ENCODE data around the gene GTF2H1. TPM values are rescaled to one million over a fixed set of nuclear protein-coding genes. Genes with fewer than 3 reads are reported as not detected.
"Not testable (repeated sequence)": the region's sequence is repeated elsewhere in the genome, so short reads cannot be mapped to it uniquely, and the experiment has no call there.

The GTF2H1 gene
- total RNA-seq, 2 experiments from 2014 or later = 37.3 to 39.5 TPM

DNA sequence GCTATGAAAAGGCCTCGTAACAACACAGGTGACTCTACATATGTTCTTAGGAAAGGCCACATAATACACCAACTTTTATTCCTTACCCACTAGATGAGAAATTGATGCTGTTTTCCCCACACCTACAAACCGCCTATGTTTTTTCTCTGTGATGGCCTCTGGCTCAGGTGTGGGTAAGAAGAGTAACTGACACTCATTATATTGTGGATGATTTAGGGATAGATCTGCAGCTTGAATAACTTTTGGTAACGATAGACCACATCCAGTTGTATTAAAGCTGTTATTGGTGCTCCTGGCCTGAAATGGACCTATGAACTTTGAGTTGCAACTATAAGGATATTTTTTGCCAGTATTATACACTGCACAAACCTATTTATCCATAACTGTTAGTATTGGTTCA is 75.6 kb downstream of the GTF2H1 start:
- ChIA-PET CTCF (interaction anchor here (1.2 to 4.6 kb wide), 2 partner anchors 77 to 154 kb away, joined by 3 to 21 read pairs; partner anchors contain the start of genes GTF2H1 and HPS5), POLR2A (interaction anchor here (0.7 to 7.3 kb wide), 3 partner anchors 13 to 308 kb away, joined by 3 to 175 read pairs (median 3); partner anchors contain the start of gene HPS5)
- H3K4me1 Mint-ChIP-seq (ENCODE audit: low read depth) = peaks cover 47% of the 10 kb centered on the region
- H3K4me3 Mint-ChIP-seq = peak overlapping the region; percentile 45
- H3K36me3 Mint-ChIP-seq = peaks cover 72% of the 10 kb centered on the region
- peak overlapping the region; percentile 23 for H3K27ac Mint-ChIP-seq
- intact Hi-C loops (cut with micrococcal nuclease) = loop anchor here (5.0 to 10.0 kb wide), 2 partner anchors 189 to 293 kb away; partner anchors contain the start of genes SAAL1 and UEVLD
- no peak for DNase-seq
- H3K27me3 Mint-ChIP-seq = no peaks in the 10 kb centered on the region
- H3K9me3 Mint-ChIP-seq = no peaks in the 10 kb centered on the region

DNA sequence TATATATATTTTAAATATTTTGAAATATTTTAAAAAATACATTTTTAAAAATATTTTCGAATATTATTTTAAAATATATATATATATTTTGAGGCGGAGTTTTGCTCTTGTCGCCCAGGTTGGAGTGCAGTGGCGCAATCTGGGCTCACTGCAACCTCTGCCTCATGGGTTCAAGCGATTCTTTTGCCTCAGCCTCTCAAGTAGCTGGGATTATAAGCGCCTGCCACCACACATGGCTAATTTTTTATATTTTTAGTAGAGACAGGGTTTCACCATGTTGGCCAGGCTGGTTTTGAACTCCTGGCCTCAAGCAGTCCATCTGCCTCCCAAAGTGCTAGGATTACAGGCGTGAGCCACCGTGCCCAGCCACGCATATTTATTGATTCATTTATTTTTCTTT is 78.7 kb downstream of the GTF2H1 start:
- intact Hi-C loops (cut with micrococcal nuclease); CTCF ChIA-PET; H3K27ac Mint-ChIP-seq: not testable (repeated sequence)

DNA sequence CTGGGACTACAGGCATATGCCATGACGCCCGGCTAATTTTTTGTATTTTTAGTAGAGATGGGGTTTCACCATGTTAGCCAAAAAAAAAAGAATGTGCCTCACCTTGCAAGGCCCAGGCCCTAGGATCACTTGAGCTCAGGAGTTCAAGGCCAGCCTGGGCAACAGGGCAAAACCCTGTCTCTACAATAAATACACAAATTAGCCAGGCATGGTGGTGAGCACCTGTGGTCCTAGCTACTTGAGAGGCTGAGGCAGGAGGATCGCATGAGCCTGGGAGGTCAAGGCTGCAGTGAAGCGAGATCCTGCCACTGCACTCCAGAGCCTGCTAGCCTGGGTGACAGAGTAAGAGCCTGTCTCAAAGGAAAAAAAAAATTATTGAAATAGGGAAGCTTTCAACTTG is 81.7 kb downstream of the GTF2H1 start:
- ChIA-PET POLR2A (interaction anchor here (0.6 to 2.2 kb wide), 3 partner anchors 8 to 159 kb away, joined by 4 to 8 read pairs (median 6); no protein-coding TSS in a partner anchor), CTCF (no interaction called here)
- Mint-ChIP-seq H3K9me3 (no peaks in the 10 kb centered on the region), H3K4me3 (no peak overlapping the region), H3K27ac (no peak overlapping the region), H3K27me3 (no peaks in the 10 kb centered on the region), H3K4me1 (ENCODE audit: low read depth) (peaks cover 17% of the 10 kb centered on the region), H3K36me3 (peaks cover 61% of the 10 kb centered on the region)
- intact Hi-C loops (cut with micrococcal nuclease) = no loop called here
- DNase-seq = no peak

More for the DNA sequence above, 78.7 kb downstream of the GTF2H1 start:
- DNase-seq, POLR2A ChIA-PET, H3K9me3 Mint-ChIP-seq, H3K4me3 Mint-ChIP-seq, H3K27me3 Mint-ChIP-seq: not testable (repeated sequence)
- H3K36me3 Mint-ChIP-seq = peaks cover 71% of the 10 kb centered on the region
- H3K4me1 Mint-ChIP-seq (ENCODE audit: low read depth) = peaks cover 38% of the 10 kb centered on the region

- peaks cover 11% of the 10 kb centered on the region for H3K4me1 Mint-ChIP-seq (ENCODE audit: low read depth)
- DNase-seq; H3K27me3 Mint-ChIP-seq; H3K27ac Mint-ChIP-seq; H3K9me3 Mint-ChIP-seq; H3K4me3 Mint-ChIP-seq; intact Hi-C loops (cut with micrococcal nuclease): not testable (repeated sequence)
- ChIA-PET POLR2A (interaction anchor here (2.5 kb wide), 1 partner anchor 11 kb away, joined by 13 read pairs; no protein-coding TSS in a partner anchor), CTCF (interaction anchor here (1.1 kb wide), 1 partner anchor 87 kb away, joined by 3 read pairs; no protein-coding TSS in a partner anchor)
- peaks cover 38% of the 10 kb centered on the region for H3K36me3 Mint-ChIP-seq
These were observed 85.0 kb downstream of the GTF2H1 start for GRCh38 chr11:18407400-18407799.

GRCh38 chr11:18408558-18409291 is 86.4 kb downstream of the GTF2H1 start:
- Mint-ChIP-seq H3K9me3 (no peaks in the 10 kb centered on the region), H3K4me1 (ENCODE audit: low read depth) (peaks cover 9% of the 10 kb centered on the region), H3K27me3 (no peaks in the 10 kb centered on the region), H3K36me3 (peaks cover 26% of the 10 kb centered on the region), H3K27ac (peak overlapping the region; percentile 9), H3K4me3 (no peak overlapping the region)
- ChIA-PET CTCF (no interaction called here), POLR2A (interaction anchor here (0.6 to 2.5 kb wide), 5 partner anchors 8 to 117 kb away, joined by 3 to 13 read pairs (median 4); partner anchors contain the start of gene TSG101)
- no peak for DNase-seq
- intact Hi-C loops (cut with micrococcal nuclease) = no loop called here

DNA sequence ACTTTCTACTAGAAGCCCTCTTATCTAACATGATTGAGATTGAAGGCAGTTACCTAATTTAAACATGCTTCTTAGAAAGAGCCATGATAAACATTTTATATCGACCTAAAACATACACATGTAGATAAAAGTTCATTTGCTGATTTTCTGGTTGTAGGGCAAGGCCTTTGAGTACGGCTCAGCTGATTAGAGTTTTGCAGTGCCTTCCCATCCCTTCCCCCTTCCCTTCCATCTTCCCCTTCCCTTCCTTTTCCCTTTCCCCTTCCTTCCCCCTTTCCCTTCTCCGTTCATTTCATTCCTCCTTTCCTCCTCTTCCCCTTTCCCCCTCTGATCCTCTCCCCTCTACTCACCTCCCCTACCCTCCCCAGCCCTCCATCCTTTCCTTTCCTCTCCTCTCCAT is 94.1 kb downstream of the GTF2H1 start:
- no peaks in the 10 kb centered on the region for H3K9me3 Mint-ChIP-seq
- H3K27ac Mint-ChIP-seq = no peak overlapping the region
- DNase-seq = no peak
- H3K4me3 Mint-ChIP-seq = no peak overlapping the region
- CTCF ChIA-PET = no interaction called here
- no peaks in the 10 kb centered on the region for H3K27me3 Mint-ChIP-seq
- peaks cover 12% of the 10 kb centered on the region for H3K4me1 Mint-ChIP-seq (ENCODE audit: low read depth)
- H3K36me3 Mint-ChIP-seq = no peaks in the 10 kb centered on the region
- intact Hi-C loops (cut with micrococcal nuclease) = no loop called here
- POLR2A ChIA-PET = no interaction called here

Small RNAs within 50 kb of the gene (microRNA-seq; reads per million reads assigned to microRNA genes)
- gene MIR3159 (ENCODE audit: borderline microRNAs expressed, borderline number of aligned reads, borderline replicate concordance) = not detected

Other genes starting within 250 kb of the GTF2H1 start
- 10 to 100 TPM; 32.1 to 34.3 TPM for gene SAAL1, start 216.5 kb upstream of the GTF2H1 start, total RNA-seq
- gene MRGPRX3, start 190.0 kb upstream of the GTF2H1 start, total RNA-seq = not detected
- gene MRGPRX4, start 149.7 kb upstream of the GTF2H1 start, total RNA-seq = not detected
- not detected for gene SAA4, start 85.8 kb upstream of the GTF2H1 start, total RNA-seq
- not detected for gene SAA2, start 73.9 kb upstream of the GTF2H1 start, total RNA-seq
- gene SAA1, start 56.3 kb upstream of the GTF2H1 start, total RNA-seq = not detected
- gene HPS5, start 427 bp upstream of the GTF2H1 start, total RNA-seq = 10 to 100 TPM; 19.9 to 20.9 TPM
- 1,000 to 10,000 TPM; 1,556 to 1,579 TPM for gene LDHA, start 72.0 kb downstream of the GTF2H1 start, total RNA-seq
- not detected for gene LDHC, start 89.8 kb downstream of the GTF2H1 start, total RNA-seq
- gene LDHAL6A, start 133.3 kb downstream of the GTF2H1 start, total RNA-seq = under 1 TPM in 1 of 2 experiments, not detected in 1; 0.19 TPM
- gene TSG101, start 204.4 kb downstream of the GTF2H1 start, total RNA-seq = 10 to 100 TPM; 41.7 to 45.6 TPM

Measured in activated CD4-positive, alpha-beta memory T cell treated with anti-CD3 and anti-CD28 coated beads for 36 hours (primary cell).